Endometrium (tissue), 2 donors: Measurements from ENCODE around the gene PPP1R3C.

Experiments
- FAIRE-seq: peaks from 2 replicates; lab custom pipeline; 2012; peaks lifted over from hg19 to GRCh38; lab: Jason Lieb, UNC
- donor health status: control.
- donor health status: control.

Gene PPP1R3C

GRCh38 chr10:91598211-91598977 lies 34.5 kb downstream of the PPP1R3C start:
- FAIRE-seq: no peak

GRCh38 chr10:91597197-91597881 lies 35.5 kb downstream of the PPP1R3C start:
- no peak for FAIRE-seq

GRCh38 chr10:91596825-91597196 lies 36.1 kb downstream of the PPP1R3C start:
- no peak for FAIRE-seq

GRCh38 chr10:91593834-91594233 lies 39.0 kb downstream of the PPP1R3C start:
- FAIRE-seq: no peak

GRCh38 chr10:91593366-91593765 lies 39.5 kb downstream of the PPP1R3C start:
- no peak for FAIRE-seq

GRCh38 chr10:91592266-91592975 lies 40.5 kb downstream of the PPP1R3C start:
- no peak for FAIRE-seq

- FAIRE-seq: no peak
Measured at GRCh38 chr10:91591797-91592174, 41.1 kb downstream of the PPP1R3C start.

GRCh38 chr10:91590904-91591796 lies 41.7 kb downstream of the PPP1R3C start:
- no peak for FAIRE-seq

GRCh38 chr10:91590142-91590903 lies 42.5 kb downstream of the PPP1R3C start:
- no peak for FAIRE-seq

GRCh38 chr10:91589658-91590035 lies 43.2 kb downstream of the PPP1R3C start:
- FAIRE-seq: no peak

- FAIRE-seq: no peak
Measured at GRCh38 chr10:91589015-91589657, 43.7 kb downstream of the PPP1R3C start.

GRCh38 chr10:91587710-91588638 lies 44.9 kb downstream of the PPP1R3C start:
- no peak for FAIRE-seq

- FAIRE-seq: no peak
Measured at GRCh38 chr10:91582153-91582554, 50.7 kb downstream of the PPP1R3C start.

- no peak for FAIRE-seq
Measured at GRCh38 chr10:91579329-91579985, 53.4 kb downstream of the PPP1R3C start.
